Stimulated activated naive CD8-positive, alpha-beta T cell treated with anti-CD3 and anti-CD28 coated beads, Interleukin-15, Interleukin-2, amounts not matched to agents 100 ng/mL and 50 ng/mL, for 24 hours (primary cell): ENCODE results near the gene DAPP1.
A peak's percentile ranks its signal among the peaks of the same experiment; 100 is the strongest.
"Not testable (repeated sequence)": the region's sequence is repeated elsewhere in the genome, so short reads cannot be mapped to it uniquely, and the experiment has no call there.

Source experiments
- H3K27ac Mint-ChIP-seq: one replicate; pipeline ENCODE4 v1.8.0; 2021; ENCODE audit warnings: mild to moderate bottlenecking, mixed read lengths
- H3K27me3 Mint-ChIP-seq: one replicate; pipeline ENCODE4 v1.8.0; 2021; ENCODE audit warnings: mixed read lengths
- H3K36me3 Mint-ChIP-seq: one replicate; pipeline ENCODE4 v1.8.0; 2021; ENCODE audit warnings: low read depth, mixed read lengths
- H3K4me1 Mint-ChIP-seq: one replicate; pipeline ENCODE4 v1.8.0; 2021; ENCODE audit warnings: low read depth, mixed read lengths
- H3K4me3 Mint-ChIP-seq: one replicate; pipeline ENCODE4 v1.8.0; 2021; ENCODE audit warnings: mild to moderate bottlenecking, mixed read lengths
- H3K9me3 Mint-ChIP-seq: one replicate; pipeline ENCODE4 v1.8.0; 2021; ENCODE audit warnings: mixed read lengths

DAPP1 gene

GRCh38 chr4:99816545-99817308 is at the start of gene DAPP1:
DAPP1 (plus strand) TSS chr4:99816827; CDS start chr4:99816914, 87 bp downstream.
- no peaks in the 10 kb centered on the region for H3K9me3 Mint-ChIP-seq
- peaks cover 11% of the 10 kb centered on the region for H3K36me3 Mint-ChIP-seq
- peak within 1 kb of the TSS; percentile 87 for H3K4me3 Mint-ChIP-seq
- peaks cover 80% of the 10 kb centered on the region for H3K4me1 Mint-ChIP-seq
- H3K27ac Mint-ChIP-seq, result peak within 1 kb of the TSS; percentile 85
- H3K27me3 Mint-ChIP-seq, result no peaks in the 10 kb centered on the region

GRCh38 chr4:99770842-99771241 is 45.8 kb upstream of the DAPP1 start:
- H3K4me3 Mint-ChIP-seq, H3K4me1 Mint-ChIP-seq, H3K36me3 Mint-ChIP-seq, H3K27ac Mint-ChIP-seq: not testable (repeated sequence)
- peaks cover 19% of the 10 kb centered on the region for H3K9me3 Mint-ChIP-seq
- peaks cover 29% of the 10 kb centered on the region for H3K27me3 Mint-ChIP-seq

DNA sequence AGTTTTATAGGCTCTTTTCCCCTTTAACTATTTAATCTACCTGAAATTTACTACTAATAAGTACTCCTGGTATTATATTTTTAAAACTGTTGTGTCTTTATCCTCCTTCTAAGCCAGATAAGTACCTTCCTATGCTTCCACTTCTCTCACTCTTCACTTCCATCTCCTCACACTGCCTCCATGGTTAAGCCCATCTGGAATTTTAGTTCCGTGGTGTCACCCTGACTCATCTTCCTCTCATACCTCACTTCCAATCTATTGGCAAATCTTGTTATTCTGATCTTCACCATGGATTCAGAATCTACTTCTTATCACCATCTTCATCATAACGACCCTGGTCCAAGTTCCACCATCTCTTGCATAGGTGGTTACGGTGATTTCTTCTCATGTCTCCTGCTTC is 32.7 kb upstream of the DAPP1 start:
- H3K27ac Mint-ChIP-seq, result no peak overlapping the region
- peaks cover 15% of the 10 kb centered on the region for H3K27me3 Mint-ChIP-seq
- H3K36me3 Mint-ChIP-seq, result no peaks in the 10 kb centered on the region
- no peaks in the 10 kb centered on the region for H3K4me1 Mint-ChIP-seq
- no peaks in the 10 kb centered on the region for H3K9me3 Mint-ChIP-seq
- H3K4me3 Mint-ChIP-seq, result no peak overlapping the region

DNA sequence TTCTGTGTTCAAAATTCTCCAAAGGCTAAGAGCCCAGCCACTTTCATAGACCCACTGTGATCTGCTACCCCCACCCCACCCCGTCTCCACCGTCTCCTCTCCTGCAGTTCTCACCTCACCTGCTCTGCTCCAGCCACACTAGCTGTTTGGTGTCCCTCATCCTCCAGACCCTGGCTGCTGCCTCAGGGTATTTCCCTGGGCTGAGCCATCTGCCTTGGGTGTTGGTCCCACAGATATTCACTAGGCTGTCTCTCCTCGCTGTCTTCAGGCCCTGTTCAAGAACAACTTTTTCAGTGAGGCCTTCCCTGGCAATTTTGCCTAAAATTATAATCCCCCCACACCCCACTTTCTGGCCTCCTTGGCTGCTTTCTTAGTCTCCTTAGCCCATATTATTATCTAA is 31.8 kb upstream of the DAPP1 start:
- Mint-ChIP-seq H3K4me1 (no peaks in the 10 kb centered on the region), H3K36me3 (no peaks in the 10 kb centered on the region), H3K27ac (no peak overlapping the region), H3K27me3 (peaks cover 21% of the 10 kb centered on the region), H3K9me3 (no peaks in the 10 kb centered on the region), H3K4me3 (no peak overlapping the region)

DNA sequence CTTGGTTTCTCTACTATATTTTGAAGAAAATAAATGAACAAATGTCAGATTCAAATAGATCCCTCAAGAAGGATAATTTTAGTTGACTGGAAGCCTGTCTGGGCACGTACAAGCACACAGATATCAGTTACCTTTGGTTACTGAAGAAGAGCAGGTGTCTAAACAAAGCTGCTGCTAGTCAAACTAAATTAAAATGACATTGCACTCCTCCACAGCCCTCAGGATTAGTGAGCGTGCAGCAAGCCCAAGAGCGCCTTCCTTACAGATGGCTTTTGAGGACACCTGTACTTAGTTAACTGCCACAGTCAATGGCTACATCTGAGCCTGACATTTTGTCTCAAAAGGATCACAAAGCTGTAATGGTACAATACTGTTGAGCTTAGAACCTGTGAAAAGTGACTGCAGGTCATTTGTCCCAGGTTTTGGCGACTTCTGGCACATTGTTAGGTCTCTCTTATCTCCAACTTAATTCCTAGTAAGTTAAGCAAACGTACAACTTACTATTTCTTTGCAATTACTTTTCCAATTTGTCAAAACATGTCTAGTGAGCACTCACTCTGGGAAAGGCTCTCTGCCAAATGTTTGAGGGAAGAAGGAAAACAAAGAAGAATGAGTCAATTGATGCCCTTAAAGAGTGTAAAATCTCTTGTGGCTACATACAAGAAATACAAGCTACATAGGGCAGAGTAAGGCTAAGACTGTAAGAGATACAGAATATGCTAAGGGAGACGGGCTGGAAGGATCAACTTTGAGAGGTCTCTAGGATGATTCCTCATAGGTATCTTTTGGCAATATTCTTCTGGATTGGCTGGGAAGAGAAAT is 25.6 kb upstream of the DAPP1 start:
- Mint-ChIP-seq H3K27me3 (peaks cover 47% of the 10 kb centered on the region), H3K4me3 (no peak overlapping the region), H3K9me3 (peaks cover 4% of the 10 kb centered on the region), H3K27ac (no peak overlapping the region), H3K36me3 (no peaks in the 10 kb centered on the region), H3K4me1 (no peaks in the 10 kb centered on the region)

DNA sequence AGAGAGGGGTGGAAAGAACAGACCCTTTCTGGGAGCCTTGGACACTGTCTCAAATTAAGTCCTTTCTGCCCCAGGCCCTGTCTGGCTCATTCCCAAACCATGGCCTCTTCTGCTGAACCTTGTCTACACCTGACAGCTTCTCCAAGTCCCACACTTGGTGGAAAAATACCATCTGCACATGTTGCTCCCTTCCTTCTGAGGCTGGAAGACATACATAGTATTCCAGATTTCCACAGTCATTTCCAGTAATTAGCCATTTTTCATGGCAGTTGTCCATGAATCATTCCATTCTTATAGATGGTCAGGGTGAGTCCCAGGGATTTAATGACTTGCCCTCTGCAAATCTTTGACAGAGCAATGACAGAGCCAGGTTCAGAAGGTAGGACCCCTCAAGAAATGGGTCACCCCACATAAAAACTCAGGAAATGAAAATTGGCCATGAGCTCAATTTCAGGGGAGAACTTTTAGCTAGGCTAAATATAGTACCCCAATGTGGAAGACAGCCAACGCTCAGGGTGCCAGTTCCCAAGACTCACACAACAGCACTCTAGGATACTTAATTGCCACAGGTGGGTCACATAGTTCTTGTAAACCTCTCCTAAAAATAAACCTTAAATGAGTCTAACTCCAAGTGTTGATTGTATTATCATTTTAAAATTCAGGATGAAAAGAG is 16.2 kb upstream of the DAPP1 start:
- H3K27me3 Mint-ChIP-seq, result peaks cover 57% of the 10 kb centered on the region

DNA sequence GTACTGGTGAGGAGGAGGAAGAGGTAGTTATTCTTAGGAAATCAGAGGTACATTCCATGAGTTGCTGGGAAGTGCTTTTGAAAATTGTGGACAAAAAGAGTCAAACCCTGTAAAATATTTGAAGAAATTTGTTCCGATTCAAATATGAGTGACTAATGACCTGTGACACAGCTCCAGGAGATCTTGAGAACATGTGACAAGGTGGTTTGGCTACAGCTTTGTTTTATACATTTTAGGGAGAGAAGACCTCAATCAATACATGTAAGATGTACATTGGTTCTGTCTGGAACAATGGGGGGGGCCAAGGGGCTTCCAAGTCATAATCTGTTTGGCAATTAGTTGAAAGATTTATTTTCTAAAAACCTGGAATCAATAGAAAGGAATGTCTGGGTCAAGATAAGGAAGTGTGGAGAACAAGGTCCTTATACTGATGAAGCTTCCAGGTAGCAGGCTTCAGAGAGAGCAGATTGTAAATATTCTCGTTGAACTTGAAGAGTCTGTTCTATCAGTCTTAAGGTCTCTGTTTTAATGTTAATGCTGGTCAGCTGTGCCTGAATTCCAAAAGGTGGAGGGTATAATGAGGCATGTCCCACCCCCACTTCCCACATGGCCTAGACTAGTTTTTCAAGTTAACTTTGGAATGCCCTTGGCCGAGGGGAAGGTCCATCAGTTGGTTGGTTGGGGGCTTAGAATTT is 15.5 kb upstream of the DAPP1 start:
- Mint-ChIP-seq H3K4me3 (no peak overlapping the region), H3K9me3 (no peaks in the 10 kb centered on the region), H3K36me3 (no peaks in the 10 kb centered on the region), H3K27ac (no peak overlapping the region), H3K27me3 (peaks cover 50% of the 10 kb centered on the region), H3K4me1 (no peaks in the 10 kb centered on the region)

More for the DNA sequence above, 16.2 kb upstream of the DAPP1 start:
- Mint-ChIP-seq H3K9me3 (no peaks in the 10 kb centered on the region), H3K27ac (no peak overlapping the region), H3K4me3 (no peak overlapping the region), H3K36me3 (no peaks in the 10 kb centered on the region), H3K4me1 (no peaks in the 10 kb centered on the region)

GRCh38 chr4:99803566-99804101 is 13.0 kb upstream of the DAPP1 start:
- Mint-ChIP-seq H3K27me3 (peaks cover 32% of the 10 kb centered on the region), H3K36me3 (no peaks in the 10 kb centered on the region), H3K4me3 (no peak overlapping the region), H3K27ac (no peak overlapping the region), H3K9me3 (no peaks in the 10 kb centered on the region), H3K4me1 (no peaks in the 10 kb centered on the region)

- Mint-ChIP-seq H3K9me3 (no peaks in the 10 kb centered on the region), H3K4me1 (no peaks in the 10 kb centered on the region), H3K27ac (no peak overlapping the region), H3K4me3 (no peak overlapping the region), H3K27me3 (peaks cover 21% of the 10 kb centered on the region), H3K36me3 (no peaks in the 10 kb centered on the region)
Observed at GRCh38 chr4:99806545-99806944, 10.1 kb upstream of the DAPP1 start.

DNA sequence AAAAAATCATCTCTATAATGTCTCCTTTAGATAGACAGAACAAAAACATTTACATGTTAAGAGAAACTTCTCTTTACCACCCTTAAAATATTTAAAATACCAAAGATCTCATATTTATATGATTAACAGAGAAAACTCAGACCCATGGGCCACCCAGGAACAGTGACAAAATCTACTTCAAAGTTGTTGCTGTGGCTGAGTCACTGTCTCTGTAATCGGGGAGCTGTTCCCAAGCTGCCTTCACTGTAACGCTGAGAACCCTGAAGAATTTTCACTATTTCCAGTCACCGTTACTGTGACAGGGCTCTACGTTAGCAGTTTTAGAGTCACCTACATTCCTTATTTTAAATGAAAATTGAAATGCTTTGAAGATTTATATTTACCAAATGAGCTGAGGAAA is 9.0 kb upstream of the DAPP1 start:
- H3K27ac Mint-ChIP-seq, result no peak overlapping the region

GRCh38 chr4:99808260-99808857 is 8.3 kb upstream of the DAPP1 start:
- peaks cover 12% of the 10 kb centered on the region for H3K27me3 Mint-ChIP-seq
- no peaks in the 10 kb centered on the region for H3K9me3 Mint-ChIP-seq
- H3K27ac Mint-ChIP-seq, result no peak overlapping the region
- peaks cover 5% of the 10 kb centered on the region for H3K4me1 Mint-ChIP-seq
- H3K36me3 Mint-ChIP-seq, result no peaks in the 10 kb centered on the region
- H3K4me3 Mint-ChIP-seq, result no peak overlapping the region

More for the DNA sequence above, 9.0 kb upstream of the DAPP1 start:
- no peaks in the 10 kb centered on the region for H3K36me3 Mint-ChIP-seq
- no peaks in the 10 kb centered on the region for H3K9me3 Mint-ChIP-seq
- no peaks in the 10 kb centered on the region for H3K4me1 Mint-ChIP-seq
- H3K4me3 Mint-ChIP-seq, result no peak overlapping the region
- H3K27me3 Mint-ChIP-seq, result peaks cover 14% of the 10 kb centered on the region

- H3K4me1 Mint-ChIP-seq, result peaks cover 15% of the 10 kb centered on the region
- no peak overlapping the region for H3K27ac Mint-ChIP-seq
Observed at GRCh38 chr4:99809326-99809725, 7.3 kb upstream of the DAPP1 start.

GRCh38 chr4:99810536-99810935 is 6.1 kb upstream of the DAPP1 start:
- Mint-ChIP-seq H3K36me3 (no peaks in the 10 kb centered on the region), H3K4me1 (peaks cover 23% of the 10 kb centered on the region), H3K4me3 (no peak overlapping the region), H3K9me3 (no peaks in the 10 kb centered on the region), H3K27ac (no peak overlapping the region), H3K27me3 (peaks cover 5% of the 10 kb centered on the region)

More at GRCh38 chr4:99809326-99809725, 7.3 kb upstream of the DAPP1 start:
- Mint-ChIP-seq H3K27me3 (peaks cover 8% of the 10 kb centered on the region), H3K9me3 (no peaks in the 10 kb centered on the region), H3K36me3 (no peaks in the 10 kb centered on the region), H3K4me3 (no peak overlapping the region)

GRCh38 chr4:99811117-99811516 is 5.5 kb upstream of the DAPP1 start:
- no peak overlapping the region for H3K27ac Mint-ChIP-seq
- H3K36me3 Mint-ChIP-seq, result no peaks in the 10 kb centered on the region
- peaks cover 5% of the 10 kb centered on the region for H3K27me3 Mint-ChIP-seq
- H3K4me1 Mint-ChIP-seq, result peaks cover 29% of the 10 kb centered on the region
- no peak overlapping the region for H3K4me3 Mint-ChIP-seq
- H3K9me3 Mint-ChIP-seq, result no peaks in the 10 kb centered on the region
